Endometrium (tissue), 2 donors: ENCODE data around the gene MAGEA8.
"Not testable (repeated sequence)": the region's sequence is repeated elsewhere in the genome, so short reads cannot be mapped to it uniquely, and the experiment has no call there.

ENCODE experiments used
- FAIRE-seq: peaks from 2 replicates; lab custom pipeline; 2012; peaks lifted over from hg19 to GRCh38; lab: Jason Lieb, UNC
- donor health status: control.
- donor health status: control.

Gene MAGEA8

GRCh38 chrX:149903889-149904748 lies 23.1 kb downstream of the MAGEA8 start:
- no peak for FAIRE-seq

GRCh38 chrX:149908308-149908707 lies 27.3 kb downstream of the MAGEA8 start:
- FAIRE-seq, result no peak

GRCh38 chrX:149908727-149909126 lies 27.7 kb downstream of the MAGEA8 start:
- no peak for FAIRE-seq

GRCh38 chrX:149909324-149910177 lies 28.6 kb downstream of the MAGEA8 start:
- FAIRE-seq, result no peak

GRCh38 chrX:149910178-149910695 lies 29.3 kb downstream of the MAGEA8 start:
- FAIRE-seq, result no peak

- FAIRE-seq, result no peak
These were observed 35.9 kb downstream of the MAGEA8 start for GRCh38 chrX:149916745-149917392.

- not testable (repeated sequence) for FAIRE-seq
These were observed 42.9 kb downstream of the MAGEA8 start for GRCh38 chrX:149923836-149924235.

GRCh38 chrX:149924434-149924833 lies 43.5 kb downstream of the MAGEA8 start:
- not testable (repeated sequence) for FAIRE-seq

- not testable (repeated sequence) for FAIRE-seq
These were observed 46.4 kb downstream of the MAGEA8 start for GRCh38 chrX:149927245-149927963.

GRCh38 chrX:149927964-149928258 lies 46.9 kb downstream of the MAGEA8 start:
- FAIRE-seq, result not testable (repeated sequence)

GRCh38 chrX:149928635-149929034 lies 47.7 kb downstream of the MAGEA8 start:
- not testable (repeated sequence) for FAIRE-seq

- not testable (repeated sequence) for FAIRE-seq
These were observed 48.4 kb downstream of the MAGEA8 start, which contains the start of gene HSFX4 for GRCh38 chrX:149929400-149929799. Gene HSFX4, plus strand, starts transcription at chrX:149929573. Its CDS starts 72 bp downstream, at chrX:149929645.

GRCh38 chrX:149931355-149931754 lies 50.4 kb downstream of the MAGEA8 start:
- FAIRE-seq, result not testable (repeated sequence)

- not testable (repeated sequence) for FAIRE-seq
These were observed 51.2 kb downstream of the MAGEA8 start for GRCh38 chrX:149932150-149932549.

- not testable (repeated sequence) for FAIRE-seq
These were observed 52.0 kb downstream of the MAGEA8 start for GRCh38 chrX:149932970-149933369.

GRCh38 chrX:149933547-149933946 lies 52.6 kb downstream of the MAGEA8 start:
- not testable (repeated sequence) for FAIRE-seq
